HG03064 (cell line): Measurements from ENCODE around the gene GPER1.
"Not testable (repeated sequence)": the region's sequence is repeated elsewhere in the genome, so short reads cannot be mapped to it uniquely, and the experiment has no call there.

Source experiments
- ATAC-seq: cut with Tn5 transposase; IDR thresholded peaks from one replicate; pipeline ENCODE4 v1.9.1; 2021; ENCODE audit warnings: low read depth; ENCODE audit not compliant: unreplicated experiment

The GPER1 gene

GRCh38 chr7:1115171-1116045, 27.5 kb downstream of the GPER1 start:
- not testable (repeated sequence) for ATAC-seq

- ATAC-seq, result not testable (repeated sequence)
Measured at GRCh38 chr7:1116383-1117008, 28.6 kb downstream of the GPER1 start.

DNA sequence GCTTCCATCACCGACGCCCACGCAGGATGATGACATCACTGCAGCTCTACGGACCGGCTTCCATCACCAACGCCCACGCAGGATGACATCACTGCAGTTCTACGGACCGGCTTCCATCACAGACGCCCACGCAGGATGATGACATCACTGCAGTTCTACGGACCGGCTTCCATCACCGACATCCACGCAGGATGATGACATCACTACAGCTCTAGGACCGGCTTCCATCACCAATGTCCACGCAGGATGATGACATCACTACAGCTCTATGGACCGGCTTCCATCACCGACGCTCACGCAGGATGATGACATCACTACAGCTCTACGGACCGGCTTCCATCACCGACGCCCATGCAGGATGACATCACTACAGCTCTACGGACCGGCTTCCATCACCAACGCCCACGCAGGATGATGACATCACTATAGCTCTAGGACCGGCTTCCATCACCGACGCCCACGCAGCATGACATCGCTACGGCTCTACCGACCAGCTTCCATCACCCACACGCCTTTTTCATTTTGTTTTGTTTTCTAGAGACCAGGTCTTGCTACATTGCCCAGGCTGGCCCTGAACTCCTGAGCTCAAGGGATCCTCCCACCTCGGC, 29.5 kb downstream of the GPER1 start:
- ATAC-seq, result no peak

- ATAC-seq, result no peak
Measured at GRCh38 chr7:1119201-1119600, 31.3 kb downstream of the GPER1 start.

- no peak for ATAC-seq
Measured at GRCh38 chr7:1120791-1121190, 32.9 kb downstream of the GPER1 start.

GRCh38 chr7:1121476-1121875, 33.6 kb downstream of the GPER1 start:
- no peak for ATAC-seq

DNA sequence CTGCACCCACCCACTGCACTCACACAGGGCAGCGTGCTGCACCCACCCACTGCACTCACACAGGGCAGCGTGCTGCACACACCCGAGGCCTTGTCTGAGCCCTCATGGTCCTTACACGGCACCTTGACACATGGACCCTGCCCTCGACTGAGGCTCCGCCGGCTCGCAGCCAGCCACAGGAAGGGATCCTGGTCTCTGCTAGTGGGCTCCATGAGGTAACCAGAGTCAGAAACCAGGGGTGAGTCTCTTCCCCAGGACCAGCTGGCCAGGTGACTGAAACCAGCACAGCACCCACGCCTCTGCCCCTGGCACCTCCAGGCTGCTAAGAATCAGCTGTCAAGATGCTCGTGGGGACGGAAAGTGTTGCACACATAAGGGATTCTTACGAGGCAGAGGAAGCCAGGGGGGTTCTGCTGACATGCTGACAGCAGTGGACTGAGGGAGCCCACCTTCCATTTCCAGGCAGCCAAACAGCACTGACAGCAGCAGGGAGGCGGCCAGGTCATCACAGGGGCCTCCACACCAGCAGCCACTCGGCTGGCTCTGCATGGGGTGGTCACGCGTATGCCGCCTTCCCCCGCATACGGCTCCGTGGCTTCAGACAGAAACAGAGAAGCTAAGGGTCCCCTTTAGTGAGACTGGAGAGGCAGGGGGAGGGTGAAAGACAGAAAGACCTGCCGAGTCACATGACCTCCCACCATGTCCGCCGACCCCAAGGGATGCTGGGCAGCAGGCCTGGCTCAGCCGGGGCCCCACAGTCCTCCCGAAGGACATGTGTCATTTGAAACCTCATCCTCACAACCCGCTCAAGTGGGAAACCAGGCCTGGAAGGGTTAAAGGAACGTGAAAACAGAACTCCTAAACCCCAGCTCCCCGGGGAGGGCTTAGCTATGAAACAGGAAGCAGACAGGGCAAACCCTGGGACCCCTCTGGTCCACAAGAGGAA, 34.2 kb downstream of the GPER1 start:
- no peak for ATAC-seq

GRCh38 chr7:1122832-1123501, 35.1 kb downstream of the GPER1 start:
- ATAC-seq, result no peak

DNA sequence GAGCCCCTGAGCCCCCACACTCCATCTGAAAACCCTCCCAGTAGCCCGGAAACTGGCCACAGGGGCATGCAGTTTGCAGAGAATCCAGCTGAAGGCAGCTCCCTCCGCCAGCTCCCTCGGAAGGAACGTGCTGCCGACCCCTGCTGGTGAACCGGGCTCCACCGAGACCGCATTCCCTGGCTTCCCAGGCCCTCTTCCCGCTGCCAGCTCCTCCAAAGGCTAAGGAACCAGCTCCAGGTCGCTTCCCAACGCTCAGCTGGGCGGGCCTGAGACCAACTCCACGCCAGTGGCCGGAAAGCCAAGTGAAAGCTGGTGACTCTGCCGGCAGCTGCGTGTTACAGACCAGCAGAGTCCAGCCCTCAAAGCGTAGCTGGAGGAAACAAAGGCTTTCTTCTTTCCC, 35.8 kb downstream of the GPER1 start:
- no peak for ATAC-seq

- ATAC-seq, result no peak
Measured at GRCh38 chr7:1124164-1124563, 36.3 kb downstream of the GPER1 start.

DNA sequence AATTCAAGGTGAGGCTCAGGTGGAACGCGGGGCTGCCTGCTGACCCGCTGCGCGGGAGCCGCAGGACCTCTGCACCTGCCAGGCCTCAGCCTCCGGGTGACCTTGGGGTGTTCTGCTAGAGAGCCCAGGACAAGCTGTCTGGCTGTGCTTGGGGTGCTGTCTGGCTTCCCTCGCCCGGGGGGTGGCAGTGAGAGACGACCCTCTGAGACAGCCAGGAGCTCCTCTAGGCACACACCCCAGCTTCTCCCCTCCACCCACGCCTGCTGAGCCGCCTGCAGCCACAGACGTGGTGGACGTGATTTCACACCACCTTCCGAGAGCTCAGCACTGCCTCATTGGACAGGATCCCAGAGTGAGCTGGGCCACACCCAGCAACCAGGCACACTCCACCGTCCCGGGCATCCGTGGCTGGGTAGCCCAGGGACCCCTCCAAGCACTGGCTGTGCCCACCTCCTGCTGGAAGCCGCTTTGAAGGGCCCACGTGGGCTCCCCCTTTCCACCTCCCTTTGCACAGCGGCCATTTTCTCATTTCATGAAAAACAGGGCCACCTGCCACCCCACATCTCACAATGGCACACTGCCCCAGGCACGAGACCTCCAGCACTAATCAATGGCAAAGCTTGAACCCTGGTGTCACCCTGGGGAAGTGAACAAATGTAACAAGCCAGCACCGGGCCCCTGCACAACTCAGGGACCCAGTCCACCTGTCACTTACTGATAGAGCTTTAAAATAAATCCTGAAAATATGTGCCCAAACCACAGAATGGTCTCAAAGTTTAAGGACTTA, 37.1 kb downstream of the GPER1 start:
- no peak for ATAC-seq

GRCh38 chr7:1125603-1125969, 37.7 kb downstream of the GPER1 start:
- no peak for ATAC-seq

GRCh38 chr7:1127001-1127400, 39.1 kb downstream of the GPER1 start:
- ATAC-seq, result no peak

DNA sequence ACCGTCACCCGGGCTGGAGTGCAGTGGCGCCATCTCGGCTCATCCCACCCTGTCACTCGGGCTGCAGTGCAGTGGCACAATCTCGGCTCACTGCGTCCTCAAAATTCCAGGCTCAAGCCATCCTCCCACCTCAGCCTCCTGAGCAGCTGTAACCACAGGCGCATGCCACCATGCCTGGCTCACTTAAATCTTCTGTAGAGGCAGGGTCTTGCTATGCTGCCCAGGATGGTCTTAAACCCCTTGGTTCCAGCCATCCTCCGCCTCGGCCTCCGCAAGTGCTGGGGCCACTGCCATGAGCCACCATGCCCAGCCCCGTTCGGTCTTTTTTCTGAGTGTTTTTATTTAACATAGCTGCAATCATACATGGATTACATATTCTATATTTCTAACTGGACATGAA, 41.5 kb downstream of the GPER1 start:
- ATAC-seq, result no peak

GRCh38 chr7:1130021-1130990, 42.4 kb downstream of the GPER1 start:
- ATAC-seq, result no peak

DNA sequence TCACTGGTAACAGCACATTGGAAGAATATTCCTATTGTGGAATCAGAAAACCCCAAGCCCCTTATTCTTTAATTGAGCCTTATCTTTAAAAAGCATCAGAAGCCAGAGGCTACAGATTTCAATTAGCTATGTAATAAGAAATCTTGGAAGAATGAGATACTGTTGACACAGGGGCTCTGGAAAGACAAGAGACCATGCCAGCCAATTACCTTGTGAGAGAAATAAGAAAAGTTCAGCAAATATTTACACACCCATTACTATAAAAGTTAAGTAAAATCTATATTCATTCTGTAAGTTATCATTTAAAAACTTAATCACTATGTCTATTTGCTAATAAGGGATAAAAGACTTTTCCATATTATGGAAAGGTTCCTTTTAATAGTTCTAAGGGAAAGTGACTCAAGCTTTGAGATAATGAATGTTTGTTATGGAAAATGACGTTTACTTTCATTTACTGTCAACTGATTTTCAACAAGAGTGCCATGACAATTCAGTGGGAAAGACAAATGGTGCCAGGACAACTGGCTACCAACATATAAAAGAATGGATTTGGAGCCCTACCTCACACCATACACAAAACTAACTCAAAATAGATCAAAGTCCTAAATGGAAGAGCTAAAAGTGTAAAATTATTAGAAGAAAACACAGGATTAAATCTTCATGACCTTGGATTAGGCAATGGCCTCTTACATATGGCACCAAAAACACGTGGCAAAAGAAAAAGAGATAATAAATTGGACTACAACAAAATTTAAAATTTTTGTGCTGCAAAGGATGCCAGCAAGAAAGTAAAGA, 43.8 kb downstream of the GPER1 start:
- no peak for ATAC-seq

- no peak for ATAC-seq
Measured at GRCh38 chr7:1134951-1135350, 47.0 kb downstream of the GPER1 start.
